Neural crest cell (in vitro differentiated cells): ENCODE measurements around the gene KRT5. TPM values are rescaled to one million over a fixed set of nuclear protein-coding genes. Genes with fewer than 3 reads are reported as not detected.

Experiments
- DNase-seq: peaks from one replicate; pipeline ENCODE4 v3.0.0; 2021; ENCODE audit warnings: low read depth, mixed read lengths, low spot score
- H3K27ac Mint-ChIP-seq: one replicate; pipeline ENCODE4 v1.8.0; 2021; ENCODE audit warnings: mild to moderate bottlenecking, mixed read lengths; ENCODE audit not compliant: unreplicated experiment
- H3K27me3 Mint-ChIP-seq: 2 replicates; pipeline ENCODE4 v1.8.0; 2021; ENCODE audit warnings: low read depth, mild to moderate bottlenecking, mixed read lengths
- H3K36me3 Mint-ChIP-seq: 2 replicates; pipeline ENCODE4 v1.8.0; 2021; ENCODE audit warnings: low read depth, mild to moderate bottlenecking, mixed read lengths
- H3K4me1 Mint-ChIP-seq: 2 replicates; pipeline ENCODE4 v1.8.0; 2021; ENCODE audit warnings: mixed read lengths
- H3K4me3 Mint-ChIP-seq: one replicate; pipeline ENCODE4 v1.8.0; 2021; ENCODE audit warnings: mild to moderate bottlenecking, mixed read lengths
- H3K9me3 Mint-ChIP-seq: 2 replicates; pipeline ENCODE4 v1.8.0; 2021; ENCODE audit warnings: mixed read lengths
- CTCF ChIP-seq: fragments of 200-600 bp; sonication (generic); conservative IDR thresholded peaks from 2 replicates; pipeline ENCODE4 v1.5.0; 2021; ENCODE audit warnings: antibody characterized with exemption, mild to moderate bottlenecking
- long read RNA-seq: library from polyadenylated mRNA; unstranded; transcript quantifications from one replicate; pipeline ENCODE4 v2.0.0, GENCODE V29; 2020
- total RNA-seq: library from RNA; stranded (reverse); gene quantifications from 2 replicates; pipeline ENCODE4 v1.2.1, GENCODE V29; 2021

KRT5 gene
- not detected in 2 replicates for total RNA-seq
- long read RNA-seq, result 0 reads

- no peaks in the 10 kb centered on the region for H3K4me1 Mint-ChIP-seq
- no peak for TF ChIP-seq CTCF
- no peak for DNase-seq
- no peaks in the 10 kb centered on the region for H3K9me3 Mint-ChIP-seq
- H3K36me3 Mint-ChIP-seq, result no peaks in the 10 kb centered on the region
- H3K4me3 Mint-ChIP-seq, result no peak within 1 kb of the TSS
- H3K27me3 Mint-ChIP-seq, result peaks cover 12% of the 10 kb centered on the region
- H3K27ac Mint-ChIP-seq, result no peak within 1 kb of the TSS
These were observed at the start of gene KRT5 for GRCh38 chr12:52519826-52520662. Gene KRT5 (minus strand): TSS chr12:52520394. CDS start chr12:52520296, 98 bp downstream.

GRCh38 chr12:52568111-52568510 lies 47.9 kb upstream of the KRT5 start:
- peaks cover 20% of the 10 kb centered on the region for H3K27me3 Mint-ChIP-seq
- H3K9me3 Mint-ChIP-seq, result no peaks in the 10 kb centered on the region
- no peaks in the 10 kb centered on the region for H3K36me3 Mint-ChIP-seq
- no peak overlapping the region for H3K27ac Mint-ChIP-seq
- DNase-seq, result no peak
- TF ChIP-seq CTCF, result no peak
- H3K4me1 Mint-ChIP-seq, result no peaks in the 10 kb centered on the region
- no peak overlapping the region for H3K4me3 Mint-ChIP-seq

GRCh38 chr12:52566847-52567291 lies 46.7 kb upstream of the KRT5 start:
- no peaks in the 10 kb centered on the region for H3K9me3 Mint-ChIP-seq
- no peaks in the 10 kb centered on the region for H3K36me3 Mint-ChIP-seq
- TF ChIP-seq CTCF, result no peak
- DNase-seq, result no peak
- no peak overlapping the region for H3K27ac Mint-ChIP-seq
- H3K4me1 Mint-ChIP-seq, result no peaks in the 10 kb centered on the region
- H3K27me3 Mint-ChIP-seq, result peaks cover 26% of the 10 kb centered on the region
- H3K4me3 Mint-ChIP-seq, result no peak overlapping the region

GRCh38 chr12:52564582-52564981 lies 44.4 kb upstream of the KRT5 start:
- Mint-ChIP-seq H3K4me1 (no peaks in the 10 kb centered on the region), H3K9me3 (no peaks in the 10 kb centered on the region), H3K36me3 (no peaks in the 10 kb centered on the region), H3K27me3 (peaks cover 43% of the 10 kb centered on the region), H3K4me3 (no peak overlapping the region), H3K27ac (no peak overlapping the region)
- no peak for DNase-seq
- TF ChIP-seq CTCF, result no peak

- Mint-ChIP-seq H3K27ac (no peak overlapping the region), H3K27me3 (peaks cover 56% of the 10 kb centered on the region), H3K9me3 (no peaks in the 10 kb centered on the region), H3K4me1 (no peaks in the 10 kb centered on the region), H3K4me3 (no peak overlapping the region), H3K36me3 (no peaks in the 10 kb centered on the region)
- no peak for DNase-seq
- peak; percentile 53 for TF ChIP-seq CTCF
These were observed 41.8 kb upstream of the KRT5 start for GRCh38 chr12:52561880-52562449.
